Right atrium auricular region (tissue), 2 donors: ENCODE data around the gene RCOR2. TPM values are rescaled to one million over a fixed set of nuclear protein-coding genes. Genes with fewer than 3 reads are reported as not detected.

ENCODE experiments used
- DNase-seq: peaks from one replicate; pipeline ENCODE4 v3.0.0-alpha.2; 2019; ENCODE audit warnings: low spot score
- H3K27ac ChIP-seq, 2 donors: fragments of 200-600 bp; sonication (generic); 1 replicate in 1 of 2; 2 replicates in 1 of 2; pipeline ENCODE4 v1.5.1; 2016 to 2019
- H3K27me3 ChIP-seq, 2 donors: fragments of 200-600 bp; sonication (generic); one replicate each; pipeline versions ENCODE4 v1.5.1 to v1.6.0; 2017 to 2019
- H3K36me3 ChIP-seq: fragments of 200-600 bp; sonication (generic); one replicate; pipeline ENCODE4 v1.5.1; 2016
- H3K4me1 ChIP-seq, 2 donors: fragments of 200-600 bp; sonication (generic); one replicate each; pipeline versions ENCODE4 v1.5.1 to v1.6.0; 2017 to 2019
- H3K4me3 ChIP-seq, 2 donors: fragments of 200-600 bp; sonication (generic); 1 replicate in 1 of 2; 2 replicates in 1 of 2; pipeline ENCODE4 v1.5.1; 2017 to 2019; ENCODE audit warnings: mild to moderate bottlenecking in 1 of 2, moderate library complexity in 1 of 2
- H3K9me3 ChIP-seq, 2 donors: fragments of 200-600 bp; sonication (generic); one replicate each; pipeline ENCODE4 v1.5.1; 2019
- total RNA-seq, 2 donors: library from RNA; depleted of rRNA; stranded (reverse); fragments of >200 nt; gene quantifications; one replicate each; pipeline ENCODE4 v1.1.0, GENCODE V29; 2016
- TF ChIP-seq, protein P1 (sequence below), 2 donors: fragments of 200-600 bp; sonication (generic); IDR thresholded peaks; one replicate each; pipeline ENCODE4 v1.5.1; 2019; ENCODE audit warnings: antibody characterized with exemption in 2 of 2

Gene RCOR2
- total RNA-seq, 2 donors from 2014 or later, result 0.90 to 1.7 TPM

DNA sequence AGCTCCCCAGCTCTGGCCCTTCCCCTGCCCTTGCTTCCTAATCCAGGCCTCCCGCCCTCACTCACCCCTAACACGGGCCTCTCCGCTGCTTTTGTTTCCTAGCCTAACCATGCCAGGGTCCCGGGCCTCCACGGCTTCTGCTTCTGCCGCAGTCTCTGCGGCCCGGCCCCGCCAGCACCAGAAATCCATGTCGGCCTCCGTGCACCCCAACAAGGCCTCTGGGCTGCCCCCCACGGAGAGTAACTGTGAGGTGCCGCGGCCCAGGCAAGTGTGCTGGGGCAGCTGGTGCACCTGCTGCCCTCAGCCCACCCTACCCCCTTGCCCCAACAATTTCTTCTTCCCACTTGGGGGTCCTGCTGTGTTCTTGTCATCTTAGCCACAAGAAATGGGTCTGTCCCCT, 13.1 kb downstream of the RCOR2 start:
- no peak for DNase-seq
- H3K36me3 ChIP-seq, result peaks cover 89% of the 10 kb centered on the region
- peaks cover 0 to 26% of the 10 kb centered on the region in 2 donors for H3K4me1 ChIP-seq
- H3K27me3 ChIP-seq, result no peaks in the 10 kb centered on the region
- TF ChIP-seq, protein P1, sequence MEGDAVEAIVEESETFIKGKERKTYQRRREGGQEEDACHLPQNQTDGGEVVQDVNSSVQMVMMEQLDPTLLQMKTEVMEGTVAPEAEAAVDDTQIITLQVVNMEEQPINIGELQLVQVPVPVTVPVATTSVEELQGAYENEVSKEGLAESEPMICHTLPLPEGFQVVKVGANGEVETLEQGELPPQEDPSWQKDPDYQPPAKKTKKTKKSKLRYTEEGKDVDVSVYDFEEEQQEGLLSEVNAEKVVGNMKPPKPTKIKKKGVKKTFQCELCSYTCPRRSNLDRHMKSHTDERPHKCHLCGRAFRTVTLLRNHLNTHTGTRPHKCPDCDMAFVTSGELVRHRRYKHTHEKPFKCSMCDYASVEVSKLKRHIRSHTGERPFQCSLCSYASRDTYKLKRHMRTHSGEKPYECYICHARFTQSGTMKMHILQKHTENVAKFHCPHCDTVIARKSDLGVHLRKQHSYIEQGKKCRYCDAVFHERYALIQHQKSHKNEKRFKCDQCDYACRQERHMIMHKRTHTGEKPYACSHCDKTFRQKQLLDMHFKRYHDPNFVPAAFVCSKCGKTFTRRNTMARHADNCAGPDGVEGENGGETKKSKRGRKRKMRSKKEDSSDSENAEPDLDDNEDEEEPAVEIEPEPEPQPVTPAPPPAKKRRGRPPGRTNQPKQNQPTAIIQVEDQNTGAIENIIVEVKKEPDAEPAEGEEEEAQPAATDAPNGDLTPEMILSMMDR (IDR thresholded peaks at IDR 0.05), result no peak
- no peak overlapping the region for H3K4me3 ChIP-seq
- no peaks in the 10 kb centered on the region for H3K9me3 ChIP-seq
- no peak overlapping the region for H3K27ac ChIP-seq

DNA sequence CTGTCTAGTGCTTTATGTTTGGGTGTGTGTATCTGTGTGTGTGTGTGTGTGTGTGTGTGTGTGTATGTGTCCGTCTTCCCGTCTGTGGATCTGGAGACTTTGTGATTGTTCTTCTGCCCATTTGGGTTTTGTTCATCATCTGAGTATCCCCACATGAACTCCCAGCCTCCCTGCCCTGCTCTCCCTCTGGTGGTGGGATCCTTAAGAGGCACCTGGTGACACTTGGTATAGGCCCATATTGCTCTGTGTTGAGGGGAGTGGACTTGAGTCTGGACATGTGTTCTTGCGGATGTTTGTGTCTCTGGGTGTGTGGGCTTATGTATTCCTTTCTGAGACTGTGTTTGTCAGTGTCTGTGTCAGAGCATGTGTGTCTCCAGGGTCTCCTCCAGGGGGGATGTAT, 15.3 kb downstream of the RCOR2 start:
- Histone ChIP-seq H3K36me3 (peaks cover 94% of the 10 kb centered on the region), H3K4me3 (no peak overlapping the region), H3K27me3 (no peaks in the 10 kb centered on the region), H3K27ac (no peak overlapping the region), H3K4me1 (peaks cover 0 to 20% of the 10 kb centered on the region in 2 donors), H3K9me3 (no peaks in the 10 kb centered on the region)
- DNase-seq, result no peak
- TF ChIP-seq, protein P1 (IDR thresholded peaks at IDR 0.05), result no peak

DNA sequence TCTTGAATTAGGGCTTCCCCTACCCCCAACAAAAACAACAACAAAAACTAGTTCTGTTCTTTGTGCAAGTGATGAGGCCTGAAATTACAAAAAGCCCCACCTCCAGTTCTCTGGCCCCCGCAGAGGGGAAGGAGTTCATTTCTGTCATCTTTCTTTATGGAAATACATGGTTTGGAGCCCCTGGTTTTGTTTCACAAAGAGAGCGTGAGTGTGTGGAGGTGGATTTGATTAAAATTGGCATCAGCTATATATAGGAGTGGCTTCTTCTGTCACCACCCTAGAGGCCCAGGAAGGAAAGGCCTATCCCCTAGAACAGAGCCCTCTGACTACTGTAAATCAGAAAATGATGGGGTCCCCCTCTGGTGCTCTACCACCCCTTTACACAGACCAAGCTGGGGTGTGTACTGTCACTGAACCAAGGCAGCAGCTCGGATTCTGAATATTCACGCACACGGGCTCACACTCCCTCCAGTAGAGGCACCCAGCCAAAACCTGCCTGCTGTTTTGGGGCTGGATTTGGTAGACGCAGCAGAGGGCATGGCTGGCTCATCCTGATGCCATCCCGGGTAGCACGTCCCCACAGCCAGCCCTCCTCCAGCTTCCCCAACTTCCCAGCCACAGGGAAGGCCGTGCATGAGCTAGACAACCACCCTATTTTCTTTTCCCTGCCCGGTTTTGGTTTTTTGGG, 19.4 kb downstream of the RCOR2 start:
- DNase-seq, result no peak
- no peaks in the 10 kb centered on the region for H3K27me3 ChIP-seq
- peak overlapping the region in 1 of 2 donors; percentile 31 for H3K27ac ChIP-seq

DNA sequence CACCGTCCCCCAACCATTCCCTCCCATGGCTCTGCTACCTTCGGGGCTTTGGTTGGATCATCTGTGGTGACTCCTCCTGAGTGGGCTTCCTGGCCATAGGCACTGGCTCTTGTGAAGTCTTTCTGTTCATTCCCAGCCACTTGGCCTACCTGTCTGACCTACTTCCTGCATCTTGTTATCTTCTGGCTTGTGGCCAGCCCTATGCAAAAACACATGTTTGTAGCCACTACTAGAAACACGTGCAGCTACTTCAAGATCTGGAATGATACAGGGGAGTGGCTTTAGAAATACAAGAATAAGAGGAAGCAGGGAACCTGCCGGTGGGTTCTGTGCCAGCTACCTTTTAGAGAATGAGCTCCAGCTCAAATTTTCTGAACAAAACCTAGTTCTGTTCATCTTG, 20.9 kb downstream of the RCOR2 start:
- H3K27me3 ChIP-seq, result no peaks in the 10 kb centered on the region
- no peak overlapping the region for H3K27ac ChIP-seq
- no peaks in the 10 kb centered on the region for H3K9me3 ChIP-seq
- no peak overlapping the region for H3K4me3 ChIP-seq
- TF ChIP-seq, protein P1 (IDR thresholded peaks at IDR 0.05), result no peak
- peaks cover 55% of the 10 kb centered on the region for H3K36me3 ChIP-seq
- DNase-seq, result no peak
- H3K4me1 ChIP-seq, result peaks cover 0 to 25% of the 10 kb centered on the region in 2 donors

More for the DNA sequence above, 19.4 kb downstream of the RCOR2 start:
- Histone ChIP-seq H3K4me3 (no peak overlapping the region), H3K4me1 (peaks cover 0 to 25% of the 10 kb centered on the region in 2 donors), H3K9me3 (no peaks in the 10 kb centered on the region), H3K36me3 (peaks cover 70% of the 10 kb centered on the region)
- TF ChIP-seq, protein P1 (IDR thresholded peaks at IDR 0.05), result no peak

DNA sequence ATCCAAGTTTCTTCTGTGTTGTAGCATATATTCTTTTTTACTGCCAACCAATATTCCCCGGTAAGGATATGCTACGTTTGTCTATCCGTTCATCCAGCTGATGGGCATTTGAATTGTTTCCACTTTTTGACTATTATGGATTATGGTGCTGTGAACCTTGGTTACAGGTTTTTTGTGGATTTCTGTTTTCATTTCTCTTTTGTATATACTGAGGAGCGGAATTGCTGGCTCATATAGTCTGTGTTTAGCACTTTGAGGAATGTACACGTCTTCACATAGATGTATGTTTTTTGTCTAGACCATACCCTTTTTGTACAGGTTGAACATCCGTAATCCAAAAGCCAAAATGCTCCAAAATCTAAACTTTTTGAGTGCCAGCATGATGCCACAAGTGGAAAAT, 23.6 kb downstream of the RCOR2 start:
- Histone ChIP-seq H3K4me1 (peaks cover 0 to 47% of the 10 kb centered on the region in 2 donors), H3K9me3 (no peaks in the 10 kb centered on the region), H3K4me3 (no peak overlapping the region), H3K36me3 (peaks cover 28% of the 10 kb centered on the region), H3K27me3 (no peaks in the 10 kb centered on the region), H3K27ac (no peak overlapping the region)
- TF ChIP-seq, protein P1 (IDR thresholded peaks at IDR 0.05), result no peak
- no peak for DNase-seq

DNA sequence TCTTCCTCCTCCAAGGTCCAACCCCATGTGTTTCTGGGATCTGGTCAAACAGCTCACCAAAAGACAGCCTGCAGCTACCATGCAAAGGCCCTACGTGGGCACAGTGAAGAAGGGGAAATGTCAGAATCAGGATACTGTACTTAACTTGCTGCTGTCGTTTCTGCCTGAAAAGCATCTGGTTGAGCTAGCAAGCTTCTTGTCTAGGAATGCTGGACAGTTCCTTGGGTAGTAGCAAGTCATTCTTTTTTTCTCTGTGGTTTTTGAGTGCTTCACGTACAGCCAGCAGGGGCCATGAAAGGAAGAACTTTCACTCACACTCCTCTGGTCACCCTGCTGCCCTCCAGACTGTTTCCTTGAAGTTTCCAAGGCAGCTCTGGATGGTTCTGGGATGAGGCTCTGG, 24.7 kb downstream of the RCOR2 start:
- H3K27ac ChIP-seq, result no peak overlapping the region
- H3K4me1 ChIP-seq, result peaks cover 0 to 48% of the 10 kb centered on the region in 2 donors
- no peaks in the 10 kb centered on the region for H3K27me3 ChIP-seq
- DNase-seq, result no peak
- H3K4me3 ChIP-seq, result no peak overlapping the region
- peaks cover 20% of the 10 kb centered on the region for H3K36me3 ChIP-seq
- no peaks in the 10 kb centered on the region for H3K9me3 ChIP-seq
- TF ChIP-seq, protein P1 (IDR thresholded peaks at IDR 0.05), result no peak
